Spinal cord (tissue), 4 donors: Measurements from ENCODE around the gene ILK. TPM values are rescaled to one million over a fixed set of nuclear protein-coding genes. Genes with fewer than 3 reads are reported as not detected.

Experiments
- polyA plus RNA-seq, 2 donors: library from polyadenylated mRNA; unstranded; fragments of 120-200 nt; gene quantifications; one replicate each; pipeline ENCODE4 v1.2.1, GENCODE V29; 2013; ENCODE audit not compliant: insufficient read length in 2 of 2
- total RNA-seq, 2 donors: library from RNA; depleted of rRNA in 1 of 2; stranded (reverse); fragments of 120-200 nt in 1 of 2; fragments of >200 nt in 1 of 2; gene quantifications; one replicate each; pipeline versions ENCODE4 v1.2.3 to v1.2.4, GENCODE V29; 2013 to 2014

The ILK gene
- total and polyA plus RNA-seq, 4 donors, result 87.6 to 175 (median 123) TPM

Other genes starting within 250 kb of the ILK start
- 10 to 100 TPM; 18.8 to 38.2 TPM for gene SMPD1, start 213.3 kb upstream of the ILK start, total RNA-seq
- gene SMPD1, start 213.3 kb upstream of the ILK start, polyA plus RNA-seq, result 10 to 100 TPM; 44.4 to 50.0 TPM
- 100 to 1,000 TPM; 117 to 154 TPM for gene APBB1, start 184.7 kb upstream of the ILK start, total RNA-seq
- 100 to 1,000 TPM; 271 to 282 TPM for gene APBB1, start 184.7 kb upstream of the ILK start, polyA plus RNA-seq
- 1 to 10 TPM in 1 of 2 donors, under 1 TPM in 1; 0.89 to 2.8 TPM for gene HPX, start 162.8 kb upstream of the ILK start, total RNA-seq
- gene HPX, start 162.8 kb upstream of the ILK start, polyA plus RNA-seq, result 10 to 100 TPM in 1 of 2 donors, 1 to 10 TPM in 1; 6.0 to 11.0 TPM
- 10 to 100 TPM; 28.2 to 37.7 TPM for gene TRIM3, start 129.8 kb upstream of the ILK start, total RNA-seq
- 10 to 100 TPM; 52.6 to 67.7 TPM for gene TRIM3, start 129.8 kb upstream of the ILK start, polyA plus RNA-seq
- gene ARFIP2, start 122.4 kb upstream of the ILK start, total RNA-seq, result 10 to 100 TPM; 30.5 to 46.2 TPM
- 10 to 100 TPM; 58.3 to 66.4 TPM for gene ARFIP2, start 122.4 kb upstream of the ILK start, polyA plus RNA-seq
- 10 to 100 TPM; 34.5 to 34.8 TPM for gene TIMM10B, start 122.3 kb upstream of the ILK start, total RNA-seq
- 10 to 100 TPM; 29.9 to 31.2 TPM for gene TIMM10B, start 122.3 kb upstream of the ILK start, polyA plus RNA-seq
- gene DNHD1, start 106.5 kb upstream of the ILK start, total RNA-seq, result 10 to 100 TPM in 1 of 2 donors, 1 to 10 TPM in 1; 6.6 to 11.4 TPM
- gene DNHD1, start 106.5 kb upstream of the ILK start, polyA plus RNA-seq, result 10 to 100 TPM; 12.9 to 22.7 TPM
- gene RRP8, start 158 bp upstream of the ILK start, total RNA-seq, result 10 to 100 TPM; 11.6 to 24.5 TPM
- 10 to 100 TPM; 16.8 to 17.3 TPM for gene RRP8, start 158 bp upstream of the ILK start, polyA plus RNA-seq
- 10 to 100 TPM; 14.0 to 88.8 TPM for gene TAF10, start 8.4 kb downstream of the ILK start, total RNA-seq
- 100 to 1,000 TPM in 1 of 2 donors, 10 to 100 TPM in 1; 83.4 to 103 TPM for gene TAF10, start 8.4 kb downstream of the ILK start, polyA plus RNA-seq
- gene TPP1, start 15.6 kb downstream of the ILK start, total RNA-seq, result 10 to 100 TPM; 31.1 to 40.3 TPM
- gene TPP1, start 15.6 kb downstream of the ILK start, polyA plus RNA-seq, result 10 to 100 TPM; 73.1 to 81.2 TPM
- gene DCHS1, start 52.0 kb downstream of the ILK start, total RNA-seq, result 10 to 100 TPM; 29.1 to 43.6 TPM
- 10 to 100 TPM; 38.8 to 42.8 TPM for gene DCHS1, start 52.0 kb downstream of the ILK start, polyA plus RNA-seq
- 10 to 100 TPM; 21.6 to 46.2 TPM for gene MRPL17, start 79.6 kb downstream of the ILK start, total RNA-seq
- 10 to 100 TPM; 47.4 to 53.8 TPM for gene MRPL17, start 79.6 kb downstream of the ILK start, polyA plus RNA-seq
- under 1 TPM; 0.28 to 0.30 TPM for gene OR2AG2, start 168.2 kb downstream of the ILK start, total RNA-seq
- under 1 TPM; 0.06 to 0.14 TPM for gene OR2AG2, start 168.2 kb downstream of the ILK start, polyA plus RNA-seq
- gene OR2AG1, start 179.2 kb downstream of the ILK start, total RNA-seq, result not detected
- under 1 TPM in 1 of 2 donors, not detected in 1; 0.05 TPM for gene OR2AG1, start 179.2 kb downstream of the ILK start, polyA plus RNA-seq
- gene OR6A2, start 195.9 kb downstream of the ILK start, total RNA-seq, result under 1 TPM; 0.11 to 0.89 TPM
- gene OR6A2, start 195.9 kb downstream of the ILK start, polyA plus RNA-seq, result not detected
- gene OR10A5, start 241.9 kb downstream of the ILK start, total RNA-seq, result not detected
- not detected for gene OR10A5, start 241.9 kb downstream of the ILK start, polyA plus RNA-seq